Activated CD4-positive, alpha-beta T cell treated with anti-CD3 and anti-CD28 coated beads for 48 hours (primary cell): ENCODE results near the gene FAM114A1.
A peak's percentile ranks its signal among the peaks of the same experiment; 100 is the strongest.

ENCODE experiments used
- DNase-seq: peaks from one replicate; pipeline ENCODE4 v3.0.0-alpha.2; 2020

Gene FAM114A1

GRCh38 chr4:38867478-38868058 is at the start of gene FAM114A1:
FAM114A1 (plus strand) TSS chr4:38867806; CDS start chr4:38878079, 10,273 bp downstream.
- DNase-seq, result peak; percentile 36

- DNase-seq, result no peak
These were observed 49.1 kb upstream of the FAM114A1 start for GRCh38 chr4:38818441-38818976.

- DNase-seq, result no peak
These were observed 48.0 kb upstream of the FAM114A1 start for GRCh38 chr4:38819569-38819968.

GRCh38 chr4:38820329-38821061 is 47.1 kb upstream of the FAM114A1 start:
- DNase-seq, result no peak

GRCh38 chr4:38821739-38822138 is 45.9 kb upstream of the FAM114A1 start:
- DNase-seq, result no peak

- no peak for DNase-seq
These were observed 44.8 kb upstream of the FAM114A1 start for GRCh38 chr4:38822748-38823303.

- no peak for DNase-seq
These were observed 43.8 kb upstream of the FAM114A1 start for GRCh38 chr4:38823766-38824165.

GRCh38 chr4:38829237-38829636 is 38.4 kb upstream of the FAM114A1 start:
- no peak for DNase-seq

- DNase-seq, result no peak
These were observed 36.0 kb upstream of the FAM114A1 start for GRCh38 chr4:38831653-38832052.

- DNase-seq, result no peak
These were observed 35.4 kb upstream of the FAM114A1 start for GRCh38 chr4:38832206-38832605.

GRCh38 chr4:38832624-38833528 is 34.7 kb upstream of the FAM114A1 start:
- DNase-seq, result peak; percentile 6

GRCh38 chr4:38834570-38834969 is 33.0 kb upstream of the FAM114A1 start:
- no peak for DNase-seq

GRCh38 chr4:38837334-38837733 is 30.3 kb upstream of the FAM114A1 start:
- no peak for DNase-seq

GRCh38 chr4:38837849-38838248 is 29.8 kb upstream of the FAM114A1 start:
- DNase-seq, result no peak

GRCh38 chr4:38842994-38843393 is 24.6 kb upstream of the FAM114A1 start:
- no peak for DNase-seq

- no peak for DNase-seq
These were observed 21.6 kb upstream of the FAM114A1 start for GRCh38 chr4:38846015-38846414.

GRCh38 chr4:38855466-38855865 is 12.1 kb upstream of the FAM114A1 start:
- DNase-seq, result no peak

- no peak for DNase-seq
These were observed 11.6 kb upstream of the FAM114A1 start for GRCh38 chr4:38856046-38856445.

- DNase-seq, result peak; percentile 74
These were observed 10.9 kb upstream of the FAM114A1 start, which contains the start of gene TLR6 for GRCh38 chr4:38856524-38857337. TLR6 (minus strand) TSS chr4:38856817; CDS start chr4:38829473, 27,344 bp downstream.

- DNase-seq, result peak; percentile 56
These were observed 10.1 kb upstream of the FAM114A1 start for GRCh38 chr4:38857354-38858096.

- DNase-seq, result no peak
These were observed 9.5 kb upstream of the FAM114A1 start for GRCh38 chr4:38858097-38858420.
